T1000 (cell line): ENCODE results near the gene ABCA7.

Experiments used
- DNase-seq: peaks from one replicate; lab custom pipeline; 2025; ENCODE audit warnings: mixed read lengths; lab: John Stamatoyannopoulos, UW

ABCA7 gene

DNA sequence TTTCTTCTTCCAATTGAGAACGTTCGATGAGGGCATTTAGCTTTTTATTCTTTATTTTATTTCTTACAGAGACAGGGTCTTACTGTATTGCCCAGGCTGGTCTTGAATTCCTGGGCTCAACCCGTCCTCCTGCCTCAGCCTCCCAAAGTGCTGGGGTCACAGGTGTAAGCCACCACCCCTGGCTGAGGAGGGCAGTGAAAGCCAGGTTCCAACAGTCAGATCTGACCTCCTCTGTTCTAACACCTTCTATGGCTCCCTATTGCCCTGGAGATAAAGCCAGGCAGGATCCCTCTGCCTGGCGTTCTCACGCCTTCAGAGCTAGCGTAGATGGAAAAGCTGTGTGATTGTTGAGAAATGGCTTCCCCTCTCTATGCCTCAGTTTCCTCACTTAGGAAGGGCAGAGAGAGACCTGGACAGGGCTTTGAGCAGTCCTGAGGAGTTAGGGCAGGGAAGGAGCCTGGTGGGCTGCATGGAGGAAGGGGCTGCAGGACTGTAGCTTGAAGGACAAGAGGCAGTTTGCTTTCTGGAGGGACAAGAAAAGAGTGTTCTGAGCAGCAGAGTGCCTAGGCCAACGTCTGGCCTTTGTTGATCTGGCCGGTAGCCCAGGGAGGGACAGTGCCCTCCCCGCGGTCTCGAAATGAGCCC lies 32.6 kb downstream of the ABCA7 start:
- DNase-seq = no peak

DNA sequence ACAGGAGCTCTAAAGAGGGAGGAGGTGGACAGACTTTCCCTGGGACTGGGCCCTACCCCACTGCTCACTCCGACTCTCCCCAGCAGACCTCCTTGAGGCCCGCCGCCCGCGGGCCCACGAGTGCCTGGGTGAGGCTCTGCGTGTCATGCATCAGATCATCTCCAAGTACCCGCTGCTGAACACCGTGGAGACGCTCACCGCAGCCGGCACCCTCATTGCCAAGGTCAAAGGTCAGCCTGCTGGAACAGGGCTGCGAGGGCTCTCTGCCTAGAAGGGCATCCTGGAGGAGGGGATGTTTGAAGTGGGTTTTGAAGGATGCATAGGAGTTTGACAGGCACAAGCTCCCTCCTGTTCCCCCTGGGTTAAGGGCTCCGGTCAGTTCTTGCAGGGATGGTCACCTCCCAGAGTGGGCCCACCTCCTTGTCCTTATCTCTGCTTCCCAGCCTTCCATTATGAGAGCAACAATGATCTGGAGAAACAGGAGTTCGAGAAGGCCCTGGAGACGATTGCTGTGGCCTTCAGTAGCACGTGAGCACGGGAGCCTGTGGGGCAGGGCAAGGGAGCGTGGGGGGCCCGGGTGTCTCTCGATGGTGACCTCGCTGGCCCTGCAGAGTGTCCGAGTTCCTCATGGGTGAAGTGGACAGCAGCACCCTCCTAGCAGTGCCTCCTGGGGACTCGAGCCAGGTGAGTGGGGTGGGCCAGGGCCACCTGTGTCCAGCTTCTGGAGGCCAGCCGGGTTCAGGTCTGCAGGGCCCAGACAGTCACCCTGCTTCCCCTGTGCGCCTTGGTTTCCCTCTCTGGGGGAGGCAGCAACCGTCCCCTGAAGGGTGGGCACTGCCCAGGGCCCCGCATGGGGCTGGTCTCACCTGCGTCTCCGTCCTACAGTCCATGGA lies 33.4 kb downstream of the ABCA7 start:
- DNase-seq = no peak

DNA sequence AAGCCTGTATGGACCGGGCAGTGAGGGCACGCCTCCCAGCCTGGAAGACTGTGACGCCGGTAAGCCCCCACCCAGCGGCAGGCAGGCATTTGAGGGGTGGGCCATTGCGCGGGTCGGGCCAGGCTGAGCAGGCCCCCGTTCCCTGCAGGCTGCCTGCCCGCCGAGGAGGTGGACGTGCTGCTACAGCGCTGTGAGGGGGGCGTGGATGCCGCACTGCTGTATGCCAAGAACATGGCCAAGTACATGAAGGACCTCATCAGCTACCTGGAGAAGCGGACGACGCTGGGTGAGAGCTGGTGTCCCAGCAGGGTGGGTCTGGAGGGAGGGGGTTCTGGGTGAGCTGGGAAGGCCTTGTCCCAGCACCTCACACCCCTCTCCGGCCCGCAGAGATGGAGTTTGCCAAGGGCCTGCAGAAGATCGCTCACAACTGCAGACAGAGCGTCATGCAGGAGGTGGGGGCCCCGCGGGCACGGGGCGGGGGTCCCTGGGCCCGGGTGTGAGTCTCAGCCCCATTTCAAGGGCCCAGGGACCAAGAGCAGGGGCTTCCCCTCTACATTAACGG lies 34.1 kb downstream of the ABCA7 start:
- no peak for DNase-seq

DNA sequence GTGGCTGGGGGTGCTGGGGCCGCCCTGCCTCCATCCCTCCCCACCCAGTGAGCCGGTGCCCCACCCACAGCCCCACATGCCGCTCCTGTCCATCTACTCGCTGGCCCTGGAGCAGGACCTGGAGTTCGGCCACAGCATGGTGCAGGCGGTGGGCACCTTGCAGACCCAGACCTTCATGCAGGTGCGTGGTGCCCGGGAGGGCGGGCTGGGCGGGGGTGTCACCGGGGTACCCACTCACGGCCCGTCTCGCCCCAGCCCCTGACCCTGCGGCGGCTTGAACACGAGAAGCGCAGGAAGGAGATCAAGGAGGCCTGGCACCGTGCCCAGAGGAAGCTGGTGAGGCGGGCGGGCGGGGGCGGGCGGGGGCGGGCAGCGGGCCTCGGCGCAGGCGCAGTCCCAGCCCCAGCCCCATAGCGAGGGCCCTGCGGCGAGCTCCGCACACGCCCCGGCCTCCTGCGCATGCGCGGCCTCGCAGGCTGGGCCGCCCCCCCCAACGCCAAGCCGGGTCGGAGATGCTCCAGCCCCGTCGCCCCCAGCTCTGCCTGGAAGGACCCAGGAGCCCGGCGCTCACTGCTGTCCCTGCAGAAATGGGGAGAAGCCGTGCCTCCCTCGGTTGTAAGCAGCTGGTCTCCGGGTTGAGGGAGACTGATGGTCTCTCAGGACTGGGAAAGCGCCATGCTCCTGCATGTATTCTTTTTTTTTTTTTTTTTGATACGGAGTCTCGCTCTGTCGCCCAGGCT lies 34.8 kb downstream of the ABCA7 start:
- DNase-seq = peak; percentile 85

DNA sequence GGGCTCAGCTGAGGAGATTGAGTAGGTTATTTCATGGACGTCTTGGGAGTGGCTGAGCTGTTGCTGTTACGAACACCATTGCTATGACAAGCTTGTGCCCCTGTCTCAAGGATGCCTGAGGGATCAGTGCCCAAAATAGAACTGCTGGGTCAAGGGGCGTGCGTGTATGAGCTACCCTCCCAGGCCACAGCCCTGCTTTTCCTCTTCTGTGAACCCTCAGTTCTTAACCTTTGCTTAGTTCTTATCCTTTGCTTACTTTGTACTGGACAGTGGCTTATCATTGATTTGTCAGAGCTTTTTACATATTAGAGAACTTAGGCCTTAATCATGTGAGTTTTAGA lies 36.1 kb downstream of the ABCA7 start:
- no peak for DNase-seq

DNA sequence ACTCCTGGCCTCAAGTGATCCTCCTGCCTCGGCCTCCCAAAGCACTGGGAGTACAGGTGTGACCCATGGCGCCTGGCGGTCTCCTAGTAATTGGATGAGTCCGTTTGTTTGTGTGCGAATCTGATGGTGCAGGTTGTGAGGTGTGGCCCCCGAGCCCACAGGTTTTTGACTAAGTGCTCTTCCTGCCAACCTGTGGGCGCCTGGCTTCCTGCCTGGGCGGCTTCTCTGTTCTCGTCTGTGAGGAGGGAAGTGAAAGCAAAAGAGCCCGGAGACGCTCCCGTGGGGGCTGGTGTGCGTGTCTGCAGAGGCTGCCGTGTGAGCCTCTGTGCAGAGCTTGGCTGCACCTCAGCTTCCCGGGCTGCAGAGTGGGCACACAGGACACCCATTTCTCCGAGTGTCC lies 37.0 kb downstream of the ABCA7 start:
- DNase-seq = no peak

DNA sequence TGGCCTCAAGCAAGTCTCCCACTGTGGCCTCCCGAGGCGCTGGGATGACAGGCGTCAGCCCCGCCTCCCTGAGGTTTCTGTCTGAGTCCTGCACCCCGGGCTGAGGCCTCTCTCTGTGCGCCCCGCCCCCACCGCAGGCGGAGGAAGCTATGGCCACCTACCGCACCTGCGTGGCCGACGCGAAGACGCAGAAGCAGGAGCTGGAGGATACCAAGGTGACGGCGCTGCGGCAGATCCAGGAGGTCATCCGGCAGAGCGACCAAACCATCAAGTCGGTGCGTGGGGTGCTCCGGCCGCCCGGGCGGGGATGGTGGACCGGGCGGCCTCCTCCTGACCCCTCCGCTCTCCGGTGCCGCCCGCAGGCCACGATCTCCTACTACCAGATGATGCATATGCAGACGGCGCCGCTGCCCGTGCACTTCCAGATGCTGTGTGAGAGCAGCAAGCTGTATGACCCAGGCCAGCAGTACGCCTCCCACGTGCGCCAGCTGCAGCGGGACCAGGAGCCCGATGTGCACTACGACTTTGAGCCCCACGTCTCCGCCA lies 39.7 kb downstream of the ABCA7 start:
- no peak for DNase-seq

DNA sequence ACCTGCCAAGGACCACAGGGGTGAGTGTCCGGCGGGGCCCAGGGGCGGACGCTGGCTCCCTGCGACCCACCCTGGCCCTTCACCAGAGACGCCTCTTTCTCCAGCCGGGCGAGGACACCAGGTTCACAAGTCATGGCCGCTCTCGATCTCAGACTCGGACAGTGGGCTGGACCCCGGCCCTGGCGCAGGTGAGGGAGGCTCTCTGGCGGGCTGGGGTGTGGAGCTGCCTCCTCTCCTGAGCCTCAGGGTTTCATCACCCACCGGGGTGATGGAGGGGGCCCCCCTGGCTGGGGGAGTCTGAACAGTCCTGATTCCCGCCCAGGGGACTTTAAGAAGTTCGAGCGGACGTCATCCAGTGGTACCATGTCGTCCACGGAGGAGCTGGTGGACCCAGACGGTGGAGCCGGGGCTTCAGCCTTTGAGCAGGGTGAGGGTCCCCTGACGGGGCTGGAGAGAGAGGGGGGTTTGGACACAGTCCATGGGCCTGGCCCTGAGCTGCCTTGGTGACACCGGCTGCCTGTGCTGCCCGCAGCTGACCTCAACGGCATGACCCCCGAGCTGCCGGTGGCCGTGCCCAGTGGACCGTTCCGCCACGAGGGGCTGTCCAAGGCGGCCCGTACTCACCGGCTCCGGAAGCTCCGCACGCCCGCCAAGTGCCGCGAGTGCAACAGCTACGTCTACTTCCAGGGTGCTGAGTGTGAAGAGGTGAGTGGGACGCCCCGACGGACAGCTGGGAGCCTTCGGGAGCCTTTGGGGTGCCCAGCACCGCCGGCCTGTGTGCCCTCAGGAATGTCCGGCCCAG lies 40.7 kb downstream of the ABCA7 start:
- DNase-seq = no peak

DNA sequence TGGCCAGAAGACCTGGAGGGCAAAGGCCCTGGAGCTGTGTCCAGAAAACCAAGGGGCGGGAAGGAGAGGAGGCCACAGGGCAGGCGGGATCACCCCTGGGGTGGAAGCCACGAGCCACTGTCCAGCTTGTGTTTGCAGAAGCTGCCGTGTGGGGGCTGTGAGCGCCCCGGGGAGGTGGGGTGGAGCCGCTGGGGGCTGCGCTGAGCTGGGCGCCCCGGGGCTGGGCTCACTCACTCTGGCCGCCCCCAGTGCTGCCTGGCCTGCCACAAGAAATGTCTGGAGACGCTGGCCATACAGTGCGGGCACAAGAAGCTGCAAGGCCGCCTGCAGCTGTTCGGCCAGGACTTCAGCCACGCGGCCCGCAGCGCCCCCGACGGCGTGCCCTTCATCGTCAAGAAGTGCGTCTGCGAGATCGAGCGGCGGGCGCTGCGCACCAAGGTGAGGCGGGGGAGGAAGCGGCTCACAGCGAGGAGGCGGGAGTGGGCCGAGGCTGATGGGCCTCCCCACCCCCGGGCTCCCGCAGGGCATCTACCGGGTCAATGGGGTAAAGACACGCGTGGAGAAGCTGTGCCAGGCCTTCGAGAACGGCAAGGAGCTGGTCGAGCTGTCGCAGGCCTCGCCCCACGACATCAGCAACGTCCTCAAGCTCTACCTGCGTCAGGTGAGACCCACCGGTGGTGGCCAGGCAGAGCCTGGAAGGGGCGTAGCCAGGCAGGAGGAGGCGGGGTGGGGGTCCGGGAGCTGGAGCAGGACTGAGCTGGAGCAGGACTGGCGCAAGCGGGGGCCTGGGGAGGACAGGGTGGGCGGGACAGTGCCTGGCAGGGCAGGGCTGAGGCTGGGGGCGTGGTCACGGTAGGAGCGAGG lies 41.6 kb downstream of the ABCA7 start:
- no peak for DNase-seq

DNA sequence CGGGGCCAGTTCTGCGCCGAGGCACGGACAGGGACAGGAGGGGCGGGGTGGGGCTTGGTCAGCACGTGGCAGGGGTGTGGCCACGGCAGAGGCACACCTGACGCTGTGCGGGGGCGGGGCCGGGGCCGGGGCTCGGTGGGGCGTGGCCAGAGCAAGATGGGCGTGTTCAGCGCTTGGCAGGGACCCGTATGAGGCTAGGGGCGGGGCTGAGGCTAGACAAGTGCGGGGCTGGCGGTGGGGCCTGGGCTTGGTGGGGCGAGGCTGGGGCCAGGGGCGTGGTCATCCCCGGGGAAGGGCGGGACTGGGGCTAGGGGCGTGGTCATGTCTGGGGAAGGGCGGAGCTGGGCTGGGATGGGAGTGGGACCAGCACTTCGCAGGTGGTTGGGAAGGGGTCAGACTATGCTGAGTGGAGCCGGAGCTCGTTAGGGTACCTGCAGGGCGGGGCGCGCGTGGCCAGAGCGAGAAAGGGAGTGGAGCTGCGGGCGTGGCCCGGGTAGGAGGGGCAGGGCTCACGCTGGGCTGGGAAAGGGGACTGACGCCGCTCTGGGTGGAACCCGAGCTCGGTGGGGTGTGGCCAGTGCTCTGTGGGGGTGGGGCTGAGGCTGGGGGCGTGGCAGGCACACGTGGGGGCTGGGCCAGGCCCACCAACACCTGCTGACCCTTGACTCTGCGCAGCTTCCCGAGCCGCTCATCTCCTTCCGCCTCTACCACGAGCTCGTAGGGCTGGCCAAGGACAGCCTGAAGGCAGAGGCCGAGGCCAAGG lies 42.4 kb downstream of the ABCA7 start:
- peak; percentile 90 for DNase-seq

DNA sequence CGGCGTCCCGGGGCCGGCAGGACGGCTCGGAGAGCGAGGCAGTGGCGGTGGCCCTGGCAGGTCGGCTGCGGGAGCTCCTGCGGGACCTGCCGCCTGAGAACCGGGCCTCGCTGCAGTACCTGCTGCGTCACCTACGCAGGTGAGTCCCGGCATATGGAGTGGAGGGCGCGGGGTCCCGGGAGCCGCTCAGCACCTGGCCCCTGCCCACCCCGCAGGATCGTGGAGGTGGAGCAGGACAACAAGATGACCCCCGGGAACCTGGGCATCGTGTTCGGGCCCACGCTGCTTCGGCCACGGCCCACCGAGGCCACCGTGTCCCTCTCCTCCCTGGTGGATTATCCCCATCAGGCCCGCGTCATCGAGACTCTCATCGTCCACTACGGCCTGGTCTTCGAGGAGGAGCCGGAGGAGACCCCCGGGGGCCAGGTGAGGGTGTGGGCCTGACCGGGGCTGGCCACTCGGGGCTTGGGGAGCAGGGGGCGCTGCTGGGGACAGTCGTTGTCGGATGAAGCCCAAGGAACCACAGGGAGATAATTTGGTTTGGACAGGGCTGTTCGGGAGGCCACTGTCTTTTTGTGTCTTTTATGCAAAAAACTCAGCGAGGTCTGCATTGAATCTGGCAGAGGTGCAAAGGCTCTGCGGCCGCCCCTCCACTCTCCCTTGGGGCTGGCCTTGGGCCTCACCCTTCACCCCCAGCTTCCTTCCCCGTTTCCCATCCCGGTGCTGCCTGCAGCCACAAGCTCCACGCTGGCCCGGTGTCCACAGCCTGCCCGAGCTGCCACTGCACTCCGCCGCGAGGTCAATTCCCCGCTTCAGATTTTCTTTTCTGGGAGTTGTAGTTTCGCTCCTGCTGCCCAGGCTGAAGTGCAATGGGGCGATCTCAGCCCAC lies 43.3 kb downstream of the ABCA7 start:
- DNase-seq = no peak

DNA sequence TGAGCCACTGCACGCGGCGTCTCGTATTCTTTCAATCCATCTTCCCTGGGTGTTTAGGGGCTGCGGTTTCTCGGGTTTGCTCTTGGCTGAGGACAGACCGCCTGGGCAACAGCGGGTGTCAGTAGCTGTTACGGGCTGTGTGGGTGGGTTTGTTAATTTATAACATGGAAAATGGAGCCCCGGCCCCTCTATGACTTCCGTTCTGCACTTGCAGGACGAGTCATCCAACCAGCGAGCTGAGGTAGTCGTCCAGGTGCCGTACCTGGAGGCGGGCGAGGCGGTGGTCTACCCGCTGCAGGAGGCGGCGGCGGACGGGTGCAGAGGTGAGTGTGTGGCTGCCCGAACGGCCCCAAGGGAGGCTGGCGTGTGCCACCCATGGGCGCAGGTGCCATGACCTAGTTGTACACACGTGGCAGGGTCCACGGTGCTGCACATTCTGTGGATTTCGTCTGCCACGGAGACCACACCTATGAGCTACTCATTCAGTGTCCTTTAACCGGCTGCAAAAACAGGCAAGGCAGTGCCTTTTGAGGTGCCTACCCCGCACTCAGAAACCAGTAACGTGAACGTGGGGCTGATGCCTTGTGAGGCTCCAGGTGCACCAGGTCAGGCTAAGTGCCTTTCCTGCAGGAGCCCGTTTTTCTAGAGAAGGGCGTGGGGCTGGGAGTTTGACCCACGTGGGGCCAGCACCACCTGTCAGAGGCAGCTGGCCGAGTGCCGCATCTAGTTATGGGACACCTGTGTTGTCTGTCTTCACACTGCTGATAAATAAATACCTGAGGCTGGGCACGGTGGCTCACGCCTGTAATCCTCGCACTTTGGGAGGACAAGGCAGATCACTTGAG lies 44.3 kb downstream of the ABCA7 start:
- no peak for DNase-seq

DNA sequence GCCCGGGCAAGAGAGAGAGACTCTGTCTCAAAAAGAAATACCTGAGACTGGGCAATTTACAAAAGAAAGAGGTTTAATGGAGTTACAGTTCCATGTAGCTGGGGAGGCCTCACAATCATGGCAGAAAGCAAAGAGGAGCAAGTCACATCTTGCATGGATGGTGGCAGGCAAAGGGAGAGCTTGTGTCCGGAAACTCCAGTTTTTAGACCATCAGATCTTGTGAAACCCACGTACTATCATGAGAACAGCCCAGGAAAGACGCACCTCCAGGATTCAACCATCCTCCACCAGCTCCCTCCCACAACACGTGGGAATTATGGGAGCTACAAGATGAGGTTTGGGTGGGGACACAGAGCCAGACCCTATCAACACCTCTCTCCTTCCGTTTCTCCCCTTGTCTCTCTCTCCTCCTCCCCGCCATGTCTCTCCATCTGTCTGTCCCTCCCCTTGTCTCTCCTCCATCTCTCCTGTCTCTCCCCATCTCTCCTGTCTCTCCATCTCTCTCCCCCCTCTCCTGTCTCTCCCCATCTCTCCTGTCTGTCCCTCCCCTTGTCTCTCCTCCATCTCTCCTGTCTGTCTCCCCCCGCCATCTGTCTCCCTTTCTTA lies 45.2 kb downstream of the ABCA7 start:
- DNase-seq = no peak

DNA sequence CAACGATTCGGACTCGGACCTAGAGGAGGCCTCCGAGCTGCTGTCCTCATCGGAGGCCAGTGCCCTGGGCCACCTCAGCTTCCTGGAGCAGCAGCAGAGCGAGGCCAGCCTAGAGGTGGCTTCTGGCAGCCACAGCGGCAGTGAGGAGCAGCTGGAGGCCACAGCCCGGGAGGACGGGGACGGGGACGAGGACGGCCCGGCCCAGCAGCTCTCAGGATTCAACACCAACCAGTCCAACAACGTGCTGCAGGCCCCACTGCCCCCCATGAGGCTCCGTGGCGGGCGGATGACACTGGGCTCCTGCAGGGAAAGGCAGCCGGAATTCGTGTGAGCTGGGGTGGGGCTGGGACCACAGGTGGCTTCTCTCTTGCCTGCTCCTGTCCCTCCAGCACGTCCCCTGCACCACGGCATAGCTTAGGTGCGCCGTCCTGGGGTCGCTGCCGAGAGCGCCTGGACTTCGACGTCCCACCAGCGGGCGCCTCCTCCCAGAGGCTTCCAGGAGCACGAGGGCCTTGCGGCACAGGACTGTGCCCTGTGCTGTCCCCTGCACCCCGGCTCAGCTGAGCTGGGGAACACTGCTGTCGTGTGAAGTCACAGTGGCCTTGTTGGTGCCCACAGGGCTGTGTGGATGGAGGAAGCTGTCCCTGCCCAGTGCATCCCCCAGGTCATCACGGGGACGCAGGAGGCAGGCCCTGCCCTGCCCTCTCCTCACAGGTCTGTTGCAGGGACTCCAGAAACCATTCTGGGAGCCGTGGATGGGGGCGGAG lies 46.0 kb downstream of the ABCA7 start:
- no peak for DNase-seq

DNA sequence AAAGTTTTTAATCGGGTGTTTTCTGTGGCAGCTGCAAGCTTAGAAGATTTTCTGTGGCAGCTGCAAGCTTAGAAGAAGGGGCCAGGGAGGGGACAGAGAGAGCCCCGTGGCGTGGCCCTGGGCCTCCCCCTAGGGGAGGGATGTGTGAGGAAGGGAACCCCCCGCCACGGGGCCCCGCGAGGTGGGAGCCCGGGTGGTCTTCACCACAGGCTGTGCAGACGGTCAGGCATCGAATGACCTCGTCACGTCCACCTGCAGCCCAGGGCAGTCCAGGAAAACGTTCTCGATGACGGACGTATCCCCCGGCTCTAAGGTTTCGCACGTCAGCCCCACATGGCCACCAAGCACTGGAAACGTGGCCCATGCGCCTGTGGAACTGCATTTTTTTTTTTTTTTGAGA lies 46.7 kb downstream of the ABCA7 start:
- no peak for DNase-seq

DNA sequence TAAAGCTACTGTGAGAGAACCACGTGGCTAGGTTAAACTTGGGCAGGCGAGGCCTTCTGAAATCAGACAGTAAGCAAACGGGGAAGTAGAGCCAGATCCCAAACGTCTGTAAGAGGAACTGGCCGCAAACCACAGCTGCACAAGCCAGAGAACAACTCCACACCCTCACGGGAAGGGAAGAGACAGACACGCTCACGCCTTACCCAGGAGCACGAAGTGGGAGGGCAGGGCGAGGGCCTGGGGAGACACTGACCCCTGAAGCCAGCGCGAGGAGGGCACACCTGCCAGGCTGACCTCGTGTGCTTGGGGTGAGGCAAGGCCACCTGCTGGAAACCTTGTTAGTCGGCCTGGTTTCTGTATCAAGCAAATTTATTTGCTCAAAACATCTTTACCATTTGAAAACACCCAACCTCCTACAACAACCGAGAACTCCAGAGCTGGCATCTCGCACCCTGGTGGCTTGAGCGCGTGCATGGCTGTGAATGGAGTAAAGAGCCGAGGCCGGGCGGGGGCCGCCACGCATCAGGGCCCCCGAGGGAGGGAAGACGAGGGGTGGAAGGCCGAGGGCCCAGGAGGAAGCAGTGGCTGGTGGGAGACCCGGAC lies 48.0 kb downstream of the ABCA7 start:
- no peak for DNase-seq
